ENCODE results near the gene BIRC7. TPM values are rescaled to one million over a fixed set of nuclear protein-coding genes. Genes with fewer than 3 reads are reported as not detected.

BIRC7 gene
- total RNA-seq, 2 experiments from 2014 or later, result not detected

DNA sequence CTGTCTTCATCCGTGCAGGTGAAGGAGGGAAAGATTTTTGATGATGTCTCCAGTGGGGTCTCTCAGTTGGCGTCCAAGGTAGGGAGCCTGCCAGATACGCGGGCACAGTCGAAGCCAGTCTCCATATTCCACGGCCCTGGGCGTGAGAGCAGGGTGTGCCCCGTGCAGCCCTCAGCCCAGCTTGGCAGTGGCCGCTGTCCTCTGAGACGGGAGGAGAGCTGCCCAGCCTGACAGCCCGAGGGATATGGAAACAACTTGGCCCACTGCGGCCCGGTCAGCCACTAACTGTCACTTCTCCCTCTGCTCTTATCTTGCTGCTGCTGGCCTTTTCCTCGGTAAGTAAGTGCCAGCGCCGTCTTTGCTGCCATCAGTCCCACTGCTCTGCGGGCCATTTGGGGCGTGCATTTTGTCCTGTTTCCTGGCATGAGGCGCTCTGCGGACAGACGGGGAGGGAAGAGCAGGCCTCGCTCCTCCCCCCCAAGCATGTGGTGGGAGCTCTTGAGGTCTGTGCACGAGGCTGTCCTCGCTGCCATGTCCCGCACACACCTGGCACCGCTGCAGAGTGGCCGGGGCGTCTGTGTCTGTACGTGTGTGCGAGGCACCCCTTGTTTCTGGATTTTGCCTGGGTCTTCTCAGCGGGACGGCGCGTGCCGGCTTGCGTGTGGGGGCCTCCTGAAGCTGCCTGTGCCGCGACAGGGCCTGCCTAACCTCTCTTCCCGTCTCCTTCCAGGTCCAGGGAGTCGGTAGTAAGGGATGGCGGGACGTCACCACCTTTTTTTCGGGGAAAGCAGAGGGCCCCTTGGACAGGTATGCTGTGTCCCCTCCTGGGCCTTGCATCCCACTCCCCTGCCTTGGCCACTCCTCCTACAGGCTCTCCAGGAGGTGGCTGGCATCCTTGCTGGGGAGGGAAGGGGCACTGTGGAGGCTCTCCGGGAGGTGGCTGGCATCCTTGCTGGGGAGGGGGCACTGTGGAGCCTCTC is 50.2 kb downstream of the BIRC7 start:
- intact Hi-C loops (cut with DNase I, micrococcal nuclease), result no loop called here
- no peak for DNase-seq
- ATAC-seq (ENCODE audit: poor library complexity), result no peak
- POLR2A ChIA-PET, result interaction anchor here (1.2 to 2.5 kb wide), 2 partner anchors 10 to 14 kb away, joined by 3 to 10 read pairs; partner anchors contain the start of gene ARFGAP1
- Histone ChIP-seq H3K4me3 (ENCODE audit: low read length) (no peak overlapping the region), H3K27ac (ENCODE audit: low read depth in 1 of 2, low read length in 2 of 2) (no peak overlapping the region), H3K9me3 (ENCODE audit: control insufficient read depth in 1 of 2, insufficient read depth in 1 of 2, low read length in 2 of 2) (no peaks in the 10 kb centered on the region), H3K27me3 (ENCODE audit: control insufficient read depth in 1 of 2, insufficient read depth in 2 of 2, low read length in 2 of 2) (no peaks in the 10 kb centered on the region), H3K4me1 (ENCODE audit: insufficient read depth, low read length) (peaks cover 21% of the 10 kb centered on the region), H3K36me3 (ENCODE audit: insufficient read depth, low read length) (peaks cover 35% of the 10 kb centered on the region)
- CTCF ChIA-PET, result no interaction called here
- H3K27me3 Mint-ChIP-seq, result no peaks in the 10 kb centered on the region
- H3K4me3 Mint-ChIP-seq, result peak overlapping the region; percentile 63
- H3K4me1 Mint-ChIP-seq (ENCODE audit: low read depth), result peaks cover 4% of the 10 kb centered on the region
- TF ChIP-seq, protein P1, sequence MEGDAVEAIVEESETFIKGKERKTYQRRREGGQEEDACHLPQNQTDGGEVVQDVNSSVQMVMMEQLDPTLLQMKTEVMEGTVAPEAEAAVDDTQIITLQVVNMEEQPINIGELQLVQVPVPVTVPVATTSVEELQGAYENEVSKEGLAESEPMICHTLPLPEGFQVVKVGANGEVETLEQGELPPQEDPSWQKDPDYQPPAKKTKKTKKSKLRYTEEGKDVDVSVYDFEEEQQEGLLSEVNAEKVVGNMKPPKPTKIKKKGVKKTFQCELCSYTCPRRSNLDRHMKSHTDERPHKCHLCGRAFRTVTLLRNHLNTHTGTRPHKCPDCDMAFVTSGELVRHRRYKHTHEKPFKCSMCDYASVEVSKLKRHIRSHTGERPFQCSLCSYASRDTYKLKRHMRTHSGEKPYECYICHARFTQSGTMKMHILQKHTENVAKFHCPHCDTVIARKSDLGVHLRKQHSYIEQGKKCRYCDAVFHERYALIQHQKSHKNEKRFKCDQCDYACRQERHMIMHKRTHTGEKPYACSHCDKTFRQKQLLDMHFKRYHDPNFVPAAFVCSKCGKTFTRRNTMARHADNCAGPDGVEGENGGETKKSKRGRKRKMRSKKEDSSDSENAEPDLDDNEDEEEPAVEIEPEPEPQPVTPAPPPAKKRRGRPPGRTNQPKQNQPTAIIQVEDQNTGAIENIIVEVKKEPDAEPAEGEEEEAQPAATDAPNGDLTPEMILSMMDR (IDR thresholded peaks at IDR 0.05), result no peak
- H3K27ac Mint-ChIP-seq, result no peak overlapping the region
- H3K36me3 Mint-ChIP-seq (ENCODE audit: low read depth), result peaks cover 36% of the 10 kb centered on the region
- no peaks in the 10 kb centered on the region for H3K9me3 Mint-ChIP-seq

DNA sequence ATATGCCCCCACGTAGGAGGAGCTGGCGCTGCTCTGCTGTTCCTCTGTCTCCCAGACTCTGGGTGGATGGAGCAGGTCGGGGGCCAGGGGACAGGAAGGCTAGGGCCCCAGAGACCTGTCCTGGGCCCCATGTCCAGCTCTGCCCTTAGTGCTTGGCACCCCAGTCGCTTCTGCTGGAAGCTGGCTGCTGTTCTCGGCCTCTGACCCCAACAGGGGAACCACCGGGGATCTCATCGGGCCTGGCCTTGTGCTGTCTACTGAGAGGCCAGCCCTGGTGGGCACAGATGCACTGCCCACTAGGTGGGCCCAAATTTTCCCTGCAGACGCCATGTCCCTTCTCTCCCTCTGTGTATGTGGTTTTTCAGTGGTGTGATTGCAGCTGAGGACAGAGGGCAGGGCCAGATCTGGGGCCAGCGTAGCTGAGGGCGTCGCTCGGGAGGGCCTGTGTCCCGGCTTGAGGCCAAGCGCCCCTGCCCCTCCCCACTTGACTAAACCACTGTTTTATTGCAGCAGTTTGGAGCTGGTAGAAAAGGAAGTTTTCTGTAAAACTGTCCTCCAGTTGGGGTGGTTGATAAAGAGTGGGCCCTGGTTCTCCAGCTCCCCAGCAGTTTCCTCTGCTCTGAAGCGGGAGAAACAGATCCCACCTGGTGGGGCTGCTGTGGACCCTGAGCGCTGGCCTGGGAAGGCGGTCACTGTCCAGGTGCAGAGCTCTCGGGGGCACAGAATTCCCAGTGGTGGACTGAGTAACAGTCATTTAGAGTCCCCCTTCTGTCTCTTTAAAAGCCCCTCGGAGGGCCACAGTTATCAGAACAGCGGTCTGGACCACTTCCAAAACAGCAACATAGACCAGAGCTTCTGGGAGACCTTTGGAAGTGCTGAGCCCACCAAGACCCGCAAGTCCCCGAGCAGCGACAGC is 51.3 kb downstream of the BIRC7 start:
- H3K36me3 Mint-ChIP-seq (ENCODE audit: low read depth), result peaks cover 35% of the 10 kb centered on the region
- peaks cover 26% of the 10 kb centered on the region for H3K36me3 ChIP-seq (ENCODE audit: insufficient read depth, low read length)
- TF ChIP-seq, protein P1 (IDR thresholded peaks at IDR 0.05), result no peak
- peaks cover 4% of the 10 kb centered on the region for H3K4me1 Mint-ChIP-seq (ENCODE audit: low read depth)
- H3K4me1 ChIP-seq (ENCODE audit: insufficient read depth, low read length), result peaks cover 31% of the 10 kb centered on the region
- no peaks in the 10 kb centered on the region for H3K27me3 Mint-ChIP-seq
- DNase-seq (no peak), ATAC-seq (ENCODE audit: poor library complexity) (no peak)
- no peaks in the 10 kb centered on the region for H3K9me3 Mint-ChIP-seq
- no peaks in the 10 kb centered on the region for H3K9me3 ChIP-seq (ENCODE audit: control insufficient read depth in 1 of 2, insufficient read depth in 1 of 2, low read length in 2 of 2)
- no peak overlapping the region for H3K4me3 Mint-ChIP-seq
- H3K27ac ChIP-seq (ENCODE audit: low read depth in 1 of 2, low read length in 2 of 2), result no peak overlapping the region
- ChIA-PET CTCF (no interaction called here), POLR2A (interaction anchor here (1.1 kb wide), 1 partner anchor 14 kb away, joined by 4 read pairs; the partner anchor contains the start of gene ARFGAP1)
- intact Hi-C loops (cut with DNase I, micrococcal nuclease), result no loop called here
- H3K27me3 ChIP-seq (ENCODE audit: control insufficient read depth in 1 of 2, insufficient read depth in 2 of 2, low read length in 2 of 2), result no peaks in the 10 kb centered on the region
- no peak overlapping the region for H3K4me3 ChIP-seq (ENCODE audit: low read length)
- no peak overlapping the region for H3K27ac Mint-ChIP-seq

Data from CD4-positive, alpha-beta T cell (primary cell).